ENCODE data around the gene SWSAP1.

SWSAP1 gene

GRCh38 chr19:11422163-11423065 lies 47.9 kb downstream of the SWSAP1 start:
- H3K9me3 ChIP-seq (ENCODE audit: control insufficient read depth, insufficient read depth, low read length): no peaks in the 10 kb centered on the region
- H3K4me3 ChIP-seq (ENCODE audit: low read depth, low read length): peak overlapping the region; percentile 72
- H3K4me1 ChIP-seq (ENCODE audit: control insufficient read depth, insufficient read depth, low read length): peaks cover 4% of the 10 kb centered on the region
- peaks cover 22% of the 10 kb centered on the region for H3K27me3 ChIP-seq (ENCODE audit: control insufficient read depth, insufficient read depth, low read length)
- H3K9ac ChIP-seq (ENCODE audit: low read depth, low read length): peak overlapping the region; percentile 47
- no peaks in the 10 kb centered on the region for H3K36me3 ChIP-seq (ENCODE audit: control insufficient read depth, insufficient read depth, low read length)

GRCh38 chr19:11423164-11423790 lies 48.8 kb downstream of the SWSAP1 start:
- Histone ChIP-seq H3K27me3 (ENCODE audit: control insufficient read depth, insufficient read depth, low read length) (peaks cover 22% of the 10 kb centered on the region), H3K9ac (ENCODE audit: low read depth, low read length) (no peak overlapping the region), H3K9me3 (ENCODE audit: control insufficient read depth, insufficient read depth, low read length) (no peaks in the 10 kb centered on the region), H3K36me3 (ENCODE audit: control insufficient read depth, insufficient read depth, low read length) (no peaks in the 10 kb centered on the region), H3K4me1 (ENCODE audit: control insufficient read depth, insufficient read depth, low read length) (peaks cover 4% of the 10 kb centered on the region), H3K4me3 (ENCODE audit: low read depth, low read length) (peak overlapping the region; percentile 72)

- Histone ChIP-seq H3K9ac (ENCODE audit: low read depth, low read length) (no peak overlapping the region), H3K36me3 (ENCODE audit: control insufficient read depth, insufficient read depth, low read length) (no peaks in the 10 kb centered on the region), H3K27me3 (ENCODE audit: control insufficient read depth, insufficient read depth, low read length) (peaks cover 22% of the 10 kb centered on the region), H3K4me3 (ENCODE audit: low read depth, low read length) (no peak overlapping the region), H3K9me3 (ENCODE audit: control insufficient read depth, insufficient read depth, low read length) (no peaks in the 10 kb centered on the region), H3K4me1 (ENCODE audit: control insufficient read depth, insufficient read depth, low read length) (peaks cover 4% of the 10 kb centered on the region)
Measured at GRCh38 chr19:11423791-11424181, 49.3 kb downstream of the SWSAP1 start.
